ENCODE data around the gene SLC35E3.

DNA sequence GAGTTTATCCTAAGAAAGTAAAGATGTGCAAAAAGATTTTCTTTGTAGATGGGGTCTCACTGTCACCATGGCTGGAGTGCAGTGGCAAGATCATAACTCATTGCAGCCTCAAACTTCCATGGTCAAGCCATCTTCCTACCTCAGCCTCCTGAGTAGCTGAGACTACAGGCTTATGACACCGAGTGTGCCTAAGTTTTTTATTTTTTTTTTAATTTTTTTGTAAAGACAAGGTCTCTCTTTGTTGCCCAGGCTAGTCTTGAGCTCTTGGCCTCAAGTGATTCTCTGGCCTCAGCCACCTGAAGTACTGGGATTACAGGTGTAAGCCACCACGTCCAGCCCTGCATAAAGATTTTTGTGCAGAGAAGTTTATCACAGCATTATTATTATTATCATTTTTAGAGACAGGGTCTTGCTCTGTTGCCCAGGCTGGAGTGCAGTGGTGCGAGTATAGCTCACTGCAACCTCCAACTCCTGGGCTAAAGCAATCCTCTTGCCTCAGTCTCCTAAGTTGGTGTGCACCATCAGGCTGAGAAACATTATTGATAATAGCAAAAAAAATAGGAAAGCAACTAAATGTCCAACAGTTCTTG, 42.7 kb downstream of the SLC35E3 start:
- TF ChIP-seq CTCF (IDR thresholded peaks at IDR 0.05; ENCODE audit: insufficient read depth, low read depth, low read length), result no peak
- no peak for TF ChIP-seq EZH2 (IDR thresholded peaks at IDR 0.05; ENCODE audit: insufficient read depth, low read length)
